HG03097 (cell line): Measurements from ENCODE around the gene CFAP97.
"Not testable (repeated sequence)": the region's sequence is repeated elsewhere in the genome, so short reads cannot be mapped to it uniquely, and the experiment has no call there.

ENCODE experiments used
- ATAC-seq: cut with Tn5 transposase; IDR thresholded peaks from one replicate; pipeline ENCODE4 v1.9.1; 2021; ENCODE audit not compliant: unreplicated experiment, low FRiP score

CFAP97 gene

GRCh38 chr4:185203486-185204237, at the start of gene CFAP97:
Gene CFAP97, minus strand, starts transcription at chr4:185204000. Its CDS starts 12,804 bp downstream, at chr4:185191196.
- peak; percentile 60 for ATAC-seq

GRCh38 chr4:185249105-185249504, 45.3 kb upstream of the CFAP97 start:
- no peak for ATAC-seq

GRCh38 chr4:185248393-185249039, 44.7 kb upstream of the CFAP97 start:
- ATAC-seq = no peak

- ATAC-seq = no peak
Observed at GRCh38 chr4:185247151-185247550, 43.4 kb upstream of the CFAP97 start.

GRCh38 chr4:185246453-185246852, 42.7 kb upstream of the CFAP97 start:
- ATAC-seq = no peak

- no peak for ATAC-seq
Observed at GRCh38 chr4:185244763-185245162, 41.0 kb upstream of the CFAP97 start.

- no peak for ATAC-seq
Observed at GRCh38 chr4:185243879-185244278, 40.1 kb upstream of the CFAP97 start.

GRCh38 chr4:185242749-185243533, 39.1 kb upstream of the CFAP97 start:
- ATAC-seq = no peak

GRCh38 chr4:185240486-185240885, 36.7 kb upstream of the CFAP97 start:
- not testable (repeated sequence) for ATAC-seq

GRCh38 chr4:185238750-185239149, 35.0 kb upstream of the CFAP97 start:
- no peak for ATAC-seq

GRCh38 chr4:185238215-185238681, 34.4 kb upstream of the CFAP97 start:
- ATAC-seq = no peak

- ATAC-seq = no peak
Observed at GRCh38 chr4:185237175-185237574, 33.4 kb upstream of the CFAP97 start.

- ATAC-seq = no peak
Observed at GRCh38 chr4:185235843-185236503, 32.2 kb upstream of the CFAP97 start.

- ATAC-seq = no peak
Observed at GRCh38 chr4:185235119-185235842, 31.5 kb upstream of the CFAP97 start.

GRCh38 chr4:185232370-185232769, 28.6 kb upstream of the CFAP97 start:
- no peak for ATAC-seq

- ATAC-seq = no peak
Observed at GRCh38 chr4:185229021-185229818, 25.4 kb upstream of the CFAP97 start.

- no peak for ATAC-seq
Observed at GRCh38 chr4:185227713-185228278, 24.0 kb upstream of the CFAP97 start.

- no peak for ATAC-seq
Observed at GRCh38 chr4:185227131-185227551, 23.3 kb upstream of the CFAP97 start.

- no peak for ATAC-seq
Observed at GRCh38 chr4:185225940-185226339, 22.1 kb upstream of the CFAP97 start.
